ENCODE data around the gene HSFX3. TPM values are rescaled to one million over a fixed set of nuclear protein-coding genes. Genes with fewer than 3 reads are reported as not detected.
"Not testable (repeated sequence)": the region's sequence is repeated elsewhere in the genome, so short reads cannot be mapped to it uniquely, and the experiment has no call there.

HSFX3 gene, protein sequence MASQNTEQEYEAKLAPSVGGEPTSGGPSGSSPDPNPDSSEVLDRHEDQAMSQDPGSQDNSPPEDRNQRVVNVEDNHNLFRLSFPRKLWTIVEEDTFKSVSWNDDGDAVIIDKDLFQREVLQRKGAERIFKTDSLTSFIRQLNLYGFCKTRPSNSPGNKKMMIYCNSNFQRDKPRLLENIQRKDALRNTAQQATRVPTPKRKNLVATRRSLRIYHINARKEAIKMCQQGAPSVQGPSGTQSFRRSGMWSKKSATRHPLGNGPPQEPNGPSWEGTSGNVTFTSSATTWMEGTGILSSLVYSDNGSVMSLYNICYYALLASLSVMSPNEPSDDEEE
- total RNA-seq (2022) (not detected in 2 replicates), Bru-seq, nascent RNA (not detected), BruChase-seq, experiment 1, labeled RNA remaining after a 6-hour chase (not detected), BruChase-seq, experiment 2, labeled RNA remaining after a 2-hour chase (not detected)
- long read RNA-seq: 0 reads

DNA sequence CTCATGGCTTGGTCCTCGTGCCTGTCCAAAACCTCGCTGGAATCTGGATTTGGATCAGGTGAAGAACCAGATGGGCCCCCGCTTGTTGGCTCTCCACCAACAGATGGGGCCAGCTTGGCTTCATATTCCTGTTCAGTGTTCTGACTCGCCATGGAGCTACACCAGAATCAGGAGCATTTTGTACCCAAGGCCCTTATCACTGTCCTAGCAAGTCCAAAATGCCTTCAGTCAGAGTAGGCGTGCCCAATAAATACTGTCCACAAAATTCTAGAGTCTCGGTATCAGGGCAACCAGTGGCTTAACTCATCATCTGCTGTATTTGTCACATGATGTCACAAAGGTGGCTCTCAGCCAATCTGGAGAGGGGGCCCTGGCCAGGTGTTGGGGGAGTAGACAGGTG lies at the start of gene HSFX3:
Gene HSFX3, minus strand, starts transcription at position 224 of the 400 bp plus-strand sequence. Its CDS starts 72 bp downstream, at position 152.
- H3K4me1 Mint-ChIP-seq (ENCODE audit: low read depth, unreplicated experiment); H3K4me3 Mint-ChIP-seq (ENCODE audit: low read depth, unreplicated experiment); intact Hi-C loops (cut with micrococcal nuclease; ENCODE audit: unreplicated experiment): not testable (repeated sequence)

DNA sequence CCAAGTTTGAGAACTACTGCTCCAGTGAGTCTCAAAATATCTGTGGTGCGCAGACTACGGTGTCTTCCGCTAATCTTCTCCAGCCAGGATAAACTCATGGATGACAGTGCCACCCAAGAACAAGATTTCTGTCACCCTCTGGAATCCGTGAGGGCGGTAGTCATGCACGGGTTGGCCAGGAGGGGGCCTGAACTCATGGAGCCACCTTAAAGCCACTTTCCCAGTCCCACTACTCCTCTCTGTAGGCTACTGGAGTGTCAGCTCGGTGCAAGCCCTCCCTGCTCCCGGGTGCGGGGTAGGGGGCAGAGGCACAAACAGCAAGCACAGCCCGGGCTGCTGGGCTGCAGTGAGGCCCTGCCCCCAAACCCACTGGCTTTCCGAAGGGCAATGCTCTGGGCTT lies 48.9 kb upstream of the HSFX3 start:
- DNase-seq; H3K9me3 Mint-ChIP-seq (ENCODE audit: low read depth, unreplicated experiment); BruUV-seq (replicated peaks); CTCF ChIA-PET; H3K4me1 Mint-ChIP-seq (ENCODE audit: low read depth, unreplicated experiment); H3K4me3 Mint-ChIP-seq (ENCODE audit: low read depth, unreplicated experiment); H3K27me3 Mint-ChIP-seq (ENCODE audit: unreplicated experiment); H3K36me3 Mint-ChIP-seq (ENCODE audit: insufficient read depth, unreplicated experiment); intact Hi-C loops (cut with micrococcal nuclease; ENCODE audit: unreplicated experiment); H3K27ac Mint-ChIP-seq (ENCODE audit: unreplicated experiment): not testable (repeated sequence)

More for the DNA sequence above, at the start of gene HSFX3:
- BruUV-seq (replicated peaks); H3K27me3 Mint-ChIP-seq (ENCODE audit: unreplicated experiment); H3K9me3 Mint-ChIP-seq (ENCODE audit: low read depth, unreplicated experiment); H3K27ac Mint-ChIP-seq (ENCODE audit: unreplicated experiment); DNase-seq; H3K36me3 Mint-ChIP-seq (ENCODE audit: insufficient read depth, unreplicated experiment); CTCF ChIA-PET: not testable (repeated sequence)

DNA sequence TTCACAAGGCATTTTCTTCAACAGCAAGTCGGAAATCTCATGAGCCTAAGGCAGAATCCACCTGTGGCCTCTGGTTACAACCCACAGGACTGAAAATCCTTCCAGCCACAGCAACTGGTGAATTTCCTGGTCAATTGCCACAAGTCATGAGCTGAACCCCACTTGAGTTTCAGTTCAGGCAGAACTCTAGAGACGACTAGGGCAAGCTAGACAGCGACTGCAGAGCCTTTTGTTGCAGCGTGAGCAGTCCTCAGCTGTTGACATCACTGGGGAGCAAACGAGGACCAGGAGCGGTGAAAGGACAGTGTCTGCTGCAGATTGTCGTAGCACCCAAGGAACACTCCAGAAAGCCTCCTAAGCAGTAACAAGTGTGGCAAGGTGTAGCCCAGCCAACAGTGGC lies 46.2 kb upstream of the HSFX3 start:
- H3K27me3 Mint-ChIP-seq (ENCODE audit: unreplicated experiment); BruUV-seq (replicated peaks); intact Hi-C loops (cut with micrococcal nuclease; ENCODE audit: unreplicated experiment); DNase-seq; H3K27ac Mint-ChIP-seq (ENCODE audit: unreplicated experiment); H3K4me3 Mint-ChIP-seq (ENCODE audit: low read depth, unreplicated experiment); H3K9me3 Mint-ChIP-seq (ENCODE audit: low read depth, unreplicated experiment); CTCF ChIA-PET; H3K36me3 Mint-ChIP-seq (ENCODE audit: insufficient read depth, unreplicated experiment); H3K4me1 Mint-ChIP-seq (ENCODE audit: low read depth, unreplicated experiment): not testable (repeated sequence)

DNA sequence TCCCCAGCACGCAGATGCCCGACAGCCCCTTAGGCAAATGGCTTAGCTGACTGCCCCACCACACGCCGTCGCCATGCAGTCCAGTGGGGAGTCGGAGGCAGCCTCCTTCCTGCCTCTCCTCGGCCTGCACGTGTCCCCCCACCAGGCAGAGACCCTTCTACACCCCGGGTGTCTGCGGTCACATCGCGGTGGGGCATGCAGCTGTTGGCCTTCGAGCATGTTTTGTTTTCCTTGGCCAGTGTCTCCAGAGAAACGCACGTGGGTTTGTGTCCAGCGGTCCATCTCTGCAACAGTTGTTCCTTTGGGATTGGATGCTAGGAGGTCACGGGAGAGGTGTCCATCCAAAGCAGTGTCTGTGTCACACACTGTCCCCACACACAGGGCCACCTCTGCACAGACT lies 45.5 kb upstream of the HSFX3 start, which contains the start of gene HSFX2:
Gene HSFX2, minus strand, starts transcription at position 101 of the 400 bp plus-strand sequence. CDS start 614 bp downstream, outside the sequence.
- DNase-seq; H3K27me3 Mint-ChIP-seq (ENCODE audit: unreplicated experiment); BruUV-seq (replicated peaks); H3K4me3 Mint-ChIP-seq (ENCODE audit: low read depth, unreplicated experiment); H3K9me3 Mint-ChIP-seq (ENCODE audit: low read depth, unreplicated experiment); H3K36me3 Mint-ChIP-seq (ENCODE audit: insufficient read depth, unreplicated experiment); CTCF ChIA-PET; H3K27ac Mint-ChIP-seq (ENCODE audit: unreplicated experiment); intact Hi-C loops (cut with micrococcal nuclease; ENCODE audit: unreplicated experiment); H3K4me1 Mint-ChIP-seq (ENCODE audit: low read depth, unreplicated experiment): not testable (repeated sequence)

DNA sequence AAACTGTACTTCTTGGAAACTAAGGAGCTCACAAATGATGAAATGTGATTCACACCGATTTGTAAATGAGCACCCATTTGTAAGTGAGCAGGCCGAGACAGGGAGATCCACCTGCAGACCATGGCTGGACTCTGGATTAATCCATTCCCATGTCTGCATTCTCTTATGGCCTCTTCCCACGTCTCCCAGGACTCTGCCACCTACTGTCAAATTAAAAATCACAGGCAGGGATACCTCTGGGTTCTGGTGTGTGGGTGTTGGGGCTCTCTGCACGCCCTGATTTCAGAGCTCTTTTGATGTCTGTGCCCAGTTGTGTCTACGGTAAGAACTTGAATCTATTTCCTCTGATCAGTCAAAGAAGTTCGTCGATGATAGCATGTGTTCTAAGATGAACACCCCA lies 41.3 kb upstream of the HSFX3 start:
- H3K36me3 Mint-ChIP-seq (ENCODE audit: insufficient read depth, unreplicated experiment); H3K9me3 Mint-ChIP-seq (ENCODE audit: low read depth, unreplicated experiment); H3K4me3 Mint-ChIP-seq (ENCODE audit: low read depth, unreplicated experiment); H3K4me1 Mint-ChIP-seq (ENCODE audit: low read depth, unreplicated experiment); CTCF ChIA-PET; intact Hi-C loops (cut with micrococcal nuclease; ENCODE audit: unreplicated experiment); BruUV-seq (replicated peaks); DNase-seq; H3K27ac Mint-ChIP-seq (ENCODE audit: unreplicated experiment); H3K27me3 Mint-ChIP-seq (ENCODE audit: unreplicated experiment): not testable (repeated sequence)

DNA sequence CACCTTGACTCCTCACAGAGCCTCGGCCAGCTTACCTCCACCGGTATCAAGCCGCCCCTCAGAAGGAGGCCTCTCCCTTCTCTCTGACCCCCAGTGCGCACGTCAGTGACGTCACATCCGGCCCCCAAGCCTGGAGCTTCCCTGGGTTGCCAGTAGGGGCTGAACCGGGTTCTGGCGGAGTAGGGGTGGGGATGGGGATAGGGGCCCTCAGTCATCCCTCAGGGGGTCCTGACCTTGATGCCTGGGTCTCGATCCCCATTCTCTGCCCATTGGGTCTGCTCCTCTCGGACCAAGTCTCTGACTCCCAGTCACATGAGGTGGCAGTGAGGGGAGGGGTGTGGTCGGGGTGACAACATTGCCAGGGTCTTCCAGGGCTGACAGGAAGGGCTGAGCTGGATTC lies 37.6 kb upstream of the HSFX3 start, which contains the start of gene MAGEA9B:
Gene MAGEA9B, minus strand, starts transcription at position 101 of the 400 bp plus-strand sequence. CDS start 4,280 bp downstream, outside the sequence.
- CTCF ChIA-PET; H3K27ac Mint-ChIP-seq (ENCODE audit: unreplicated experiment); DNase-seq; intact Hi-C loops (cut with micrococcal nuclease; ENCODE audit: unreplicated experiment); H3K9me3 Mint-ChIP-seq (ENCODE audit: low read depth, unreplicated experiment); H3K4me3 Mint-ChIP-seq (ENCODE audit: low read depth, unreplicated experiment); H3K36me3 Mint-ChIP-seq (ENCODE audit: insufficient read depth, unreplicated experiment); H3K27me3 Mint-ChIP-seq (ENCODE audit: unreplicated experiment); BruUV-seq (replicated peaks); H3K4me1 Mint-ChIP-seq (ENCODE audit: low read depth, unreplicated experiment): not testable (repeated sequence)

DNA sequence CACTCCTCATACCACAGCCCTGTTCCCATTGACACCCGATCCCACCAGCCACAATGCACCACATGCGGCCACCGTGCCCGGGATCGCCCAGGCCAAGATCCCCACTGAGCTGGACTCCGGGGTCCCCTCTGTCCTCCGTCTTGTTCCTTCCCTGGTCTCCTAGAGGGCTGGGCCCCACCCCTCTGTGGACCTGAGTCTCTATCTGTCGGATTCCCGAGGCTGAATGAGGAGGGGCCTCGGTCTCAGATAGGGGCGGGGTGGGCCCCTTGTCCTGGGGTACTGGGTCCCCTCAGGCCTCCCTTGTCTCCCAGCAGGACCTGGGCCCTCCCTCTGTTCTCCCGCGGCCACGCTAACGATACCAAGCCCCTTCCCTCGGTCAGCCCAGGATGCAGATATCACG lies 35.9 kb upstream of the HSFX3 start:
- H3K4me3 Mint-ChIP-seq (ENCODE audit: low read depth, unreplicated experiment); H3K9me3 Mint-ChIP-seq (ENCODE audit: low read depth, unreplicated experiment); CTCF ChIA-PET; H3K36me3 Mint-ChIP-seq (ENCODE audit: insufficient read depth, unreplicated experiment); BruUV-seq (replicated peaks); H3K27ac Mint-ChIP-seq (ENCODE audit: unreplicated experiment); H3K4me1 Mint-ChIP-seq (ENCODE audit: low read depth, unreplicated experiment); intact Hi-C loops (cut with micrococcal nuclease; ENCODE audit: unreplicated experiment); H3K27me3 Mint-ChIP-seq (ENCODE audit: unreplicated experiment); DNase-seq: not testable (repeated sequence)

DNA sequence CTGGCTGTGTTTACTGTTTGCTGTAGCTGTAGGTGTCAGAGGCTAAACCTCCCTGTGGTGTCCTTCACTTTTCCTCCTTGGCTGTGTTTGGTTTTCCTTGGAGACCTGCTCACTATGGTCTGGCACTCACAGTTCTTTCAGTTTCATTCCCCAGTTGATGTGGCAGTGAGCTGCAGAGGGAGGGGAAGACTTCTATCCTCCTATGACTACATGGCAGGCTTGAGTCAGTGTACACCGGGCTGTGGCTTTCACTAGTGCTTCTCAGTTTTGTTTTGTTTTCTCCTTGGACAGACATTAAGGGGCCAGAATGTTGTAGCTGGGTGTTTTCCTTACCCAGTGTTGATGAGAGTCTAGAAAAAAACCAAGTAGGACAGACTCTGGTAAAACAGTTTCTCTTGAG lies 23.7 kb upstream of the HSFX3 start:
- H3K27me3 Mint-ChIP-seq (ENCODE audit: unreplicated experiment); CTCF ChIA-PET; H3K36me3 Mint-ChIP-seq (ENCODE audit: insufficient read depth, unreplicated experiment); H3K4me1 Mint-ChIP-seq (ENCODE audit: low read depth, unreplicated experiment); H3K27ac Mint-ChIP-seq (ENCODE audit: unreplicated experiment); BruUV-seq (replicated peaks); H3K9me3 Mint-ChIP-seq (ENCODE audit: low read depth, unreplicated experiment); DNase-seq; H3K4me3 Mint-ChIP-seq (ENCODE audit: low read depth, unreplicated experiment); intact Hi-C loops (cut with micrococcal nuclease; ENCODE audit: unreplicated experiment): not testable (repeated sequence)

Measured in Calu3 (cell line).